OCI-LY1 (cell line): ENCODE measurements around the gene CRK.

Experiments
- H2AFZ ChIP-seq: fragments of 200-600 bp; sonication (generic), shearing (Covaris generic); 2 replicates; pipeline ENCODE4 v1.6.0; 2014; ENCODE audit warnings: antibody characterized with exemption, mild to moderate bottlenecking, low read length
- H3F3A ChIP-seq: fragments of 200-600 bp; sonication (generic), shearing (Covaris generic); 2 replicates; pipeline ENCODE4 v1.6.0; 2014; ENCODE audit warnings: mild to moderate bottlenecking, antibody characterized with exemption, low read length, moderate library complexity; ENCODE audit not compliant: insufficient read depth
- H3K27ac ChIP-seq: fragments of 200-600 bp; sonication (generic); 2 replicates; pipeline ENCODE4 v1.5.1; 2014; ENCODE audit warnings: low read length, mixed run types, mild to moderate bottlenecking, low read depth; ENCODE audit not compliant: poor library complexity, severe bottlenecking
- H3K27me3 ChIP-seq: fragments of 200-600 bp; sonication (generic); 2 replicates; pipeline ENCODE4 v1.6.0; 2014; ENCODE audit warnings: antibody characterized with exemption, mild to moderate bottlenecking, low read length, moderate library complexity; ENCODE audit not compliant: insufficient read depth
- H3K36me3 ChIP-seq: fragments of 200-600 bp; sonication (generic); 2 replicates; pipeline ENCODE4 v1.6.1; 2014; ENCODE audit warnings: mild to moderate bottlenecking, antibody characterized with exemption, low read length, moderate library complexity, mixed read lengths; ENCODE audit not compliant: insufficient read depth
- H3K4me1 ChIP-seq: fragments of 200-600 bp; sonication (generic); 2 replicates; pipeline ENCODE4 v1.5.1; 2014; ENCODE audit warnings: mild to moderate bottlenecking, low read length, moderate library complexity; ENCODE audit not compliant: insufficient read depth, severe bottlenecking
- H3K4me2 ChIP-seq: fragments of 200-600 bp; sonication (generic), shearing (Covaris generic); 2 replicates; pipeline ENCODE4 v1.6.1; 2014; ENCODE audit warnings: low read length
- H3K4me3 ChIP-seq: fragments of 200-600 bp; sonication (generic); 2 replicates; pipeline ENCODE4 v1.5.1; 2014; ENCODE audit warnings: low read length, low read depth, mild to moderate bottlenecking, mixed read lengths; ENCODE audit not compliant: poor library complexity, severe bottlenecking
- H3K79me2 ChIP-seq: fragments of 200-600 bp; shearing (Covaris generic); 2 replicates; pipeline ENCODE4 v1.6.1; 2016; ENCODE audit warnings: mixed run types, low read length, mixed read lengths; ENCODE audit not compliant: insufficient read depth
- H3K9ac ChIP-seq: fragments of 200-600 bp; sonication (generic), shearing (Covaris generic); 2 replicates; pipeline ENCODE4 v1.6.1; 2014; ENCODE audit warnings: mild to moderate bottlenecking, low read length, mixed read lengths
- H3K9me2 ChIP-seq: fragments of 200-600 bp; sonication (generic), shearing (Covaris generic); 2 replicates; pipeline ENCODE4 v1.6.1; 2014; ENCODE audit warnings: low read depth, mild to moderate bottlenecking, low read length, mixed read lengths
- H3K9me3 ChIP-seq: fragments of 200-600 bp; shearing (Covaris generic); 2 replicates; pipeline ENCODE4 v1.6.1; 2014; ENCODE audit warnings: low read length, mixed read lengths
- H4K20me1 ChIP-seq: fragments of 200-600 bp; sonication (generic), shearing (Covaris generic); 2 replicates; pipeline ENCODE4 v1.6.0; 2016; ENCODE audit warnings: mild to moderate bottlenecking, low read length; ENCODE audit not compliant: insufficient read depth
- CTCF ChIP-seq: fragments of 200-600 bp; sonication (generic), shearing (Covaris generic); IDR thresholded peaks from 2 replicates; pipeline ENCODE4 v1.5.1; 2017; ENCODE audit warnings: mild to moderate bottlenecking, antibody characterized with exemption, low read length, moderate library complexity, mixed read lengths
- EZH2 ChIP-seq: fragments of 200-600 bp; sonication (generic), shearing (Covaris generic); IDR thresholded peaks from 2 replicates; pipeline ENCODE4 v1.8.0; 2017; ENCODE audit warnings: borderline replicate concordance, mixed run types, mild to moderate bottlenecking, antibody characterized with exemption, low read length, moderate library complexity, mixed read lengths

CRK gene

DNA sequence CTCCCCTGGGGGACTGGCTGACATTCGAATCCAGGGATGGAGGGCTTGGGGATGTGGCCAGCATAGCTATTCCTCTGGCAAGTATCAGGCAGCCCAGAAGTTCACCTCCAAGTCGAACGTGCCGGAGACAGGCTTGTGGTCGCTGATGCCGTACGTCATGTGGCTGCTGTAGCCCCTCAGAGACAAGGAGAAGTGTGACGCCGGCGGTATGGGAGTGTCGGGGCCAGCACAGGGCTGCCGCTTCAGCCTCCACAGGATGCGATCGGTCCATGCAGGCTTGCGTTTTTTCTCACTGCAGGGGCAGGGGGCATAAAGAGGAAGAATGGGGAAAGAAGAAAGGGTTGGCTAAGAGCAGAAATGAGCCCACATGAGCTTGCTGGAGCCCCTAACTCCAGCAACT, 41.8 kb upstream of the CRK start:
- peaks cover 9% of the 10 kb centered on the region; the same call in 1 of the 2 replicates for H3K36me3 ChIP-seq
- H3K4me1 ChIP-seq: no peaks in the 10 kb centered on the region
- H4K20me1 ChIP-seq: no peaks in the 10 kb centered on the region
- H3K79me2 ChIP-seq: no peaks in the 10 kb centered on the region
- H3K27ac ChIP-seq: no peak overlapping the region
- no peak overlapping the region for H2AFZ ChIP-seq
- no peaks in the 10 kb centered on the region for H3F3A ChIP-seq
- no peaks in the 10 kb centered on the region for H3K9me2 ChIP-seq
- no peaks in the 10 kb centered on the region for H3K27me3 ChIP-seq
- H3K9ac ChIP-seq: no peak overlapping the region
- H3K4me3 ChIP-seq: no peak overlapping the region
- H3K4me2 ChIP-seq: no peak overlapping the region
- TF ChIP-seq CTCF: no peak
- no peak for TF ChIP-seq EZH2
- no peaks in the 10 kb centered on the region for H3K9me3 ChIP-seq

DNA sequence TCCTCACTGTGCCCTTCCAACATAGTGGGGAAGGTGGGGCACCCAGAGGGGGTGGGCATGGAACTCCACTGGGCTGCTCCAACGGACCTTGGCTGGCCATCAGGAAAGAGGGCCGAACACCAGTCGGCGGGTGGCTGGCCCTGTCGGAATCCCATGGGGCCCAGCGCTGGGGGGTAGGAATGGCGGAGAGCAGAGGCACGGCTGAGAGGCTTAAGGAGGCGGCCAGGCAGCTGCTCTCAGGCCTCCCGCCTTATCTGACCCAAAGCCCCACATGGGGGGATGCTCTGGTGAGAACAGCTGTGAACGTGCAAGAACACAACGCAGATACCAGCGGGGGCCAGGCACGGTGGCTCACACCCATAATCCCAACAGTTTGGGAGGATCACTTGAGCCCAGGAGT, 40.8 kb upstream of the CRK start:
- TF ChIP-seq EZH2 (no peak), CTCF (no peak)
- Histone ChIP-seq H3K9me2 (no peaks in the 10 kb centered on the region), H3K36me3 (peaks cover 9% of the 10 kb centered on the region; the same call in 1 of the 2 replicates), H3K79me2 (no peaks in the 10 kb centered on the region), H3K4me2 (no peak overlapping the region), H2AFZ (no peak overlapping the region), H3K4me3 (no peak overlapping the region), H3F3A (no peaks in the 10 kb centered on the region), H3K27ac (no peak overlapping the region), H4K20me1 (no peaks in the 10 kb centered on the region), H3K4me1 (peaks cover 5% of the 10 kb centered on the region), H3K9me3 (no peaks in the 10 kb centered on the region), H3K9ac (no peak overlapping the region), H3K27me3 (no peaks in the 10 kb centered on the region)

DNA sequence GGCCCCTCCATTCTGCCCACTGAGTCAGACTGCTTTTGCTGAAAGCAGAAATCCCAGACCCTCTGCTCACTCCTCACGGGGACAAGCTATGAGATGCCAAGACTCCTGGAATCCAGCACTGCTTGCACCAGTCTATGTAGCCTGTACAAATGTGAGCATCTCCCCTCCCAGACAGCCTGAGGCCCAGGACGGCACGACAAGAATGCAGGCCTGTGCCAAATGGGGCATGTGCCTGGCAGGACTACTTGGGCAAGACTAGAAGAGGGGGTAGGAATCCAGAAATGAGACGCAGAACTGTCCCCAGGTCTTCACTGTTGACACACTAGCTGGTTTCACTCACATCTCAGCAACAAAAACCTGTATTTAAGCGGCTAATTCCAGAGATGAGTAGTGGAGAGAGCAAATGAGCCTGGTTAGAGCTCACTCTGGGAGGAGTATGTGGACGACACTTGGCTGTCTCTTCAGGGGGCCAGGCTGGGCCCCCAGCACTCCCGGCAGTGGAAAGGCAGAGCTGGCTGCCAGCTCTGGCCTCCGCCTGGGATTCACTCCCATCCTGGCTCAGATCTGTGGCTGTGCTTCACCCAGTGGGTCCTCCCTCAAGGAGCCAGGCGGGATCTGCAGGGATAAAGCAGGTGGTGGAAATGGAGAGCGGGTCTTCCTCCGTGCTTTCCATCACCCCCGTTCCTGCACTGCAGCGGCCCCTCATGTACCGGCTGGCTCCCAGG, 39.4 kb upstream of the CRK start:
- Histone ChIP-seq H3K9me2 (no peaks in the 10 kb centered on the region), H3K27me3 (no peaks in the 10 kb centered on the region), H2AFZ (no peak overlapping the region), H3K4me3 (no peak overlapping the region), H3K4me1 (peaks cover 12% of the 10 kb centered on the region), H3K4me2 (no peak overlapping the region), H3F3A (no peaks in the 10 kb centered on the region), H3K27ac (no peak overlapping the region), H4K20me1 (no peaks in the 10 kb centered on the region), H3K79me2 (no peaks in the 10 kb centered on the region), H3K9me3 (no peaks in the 10 kb centered on the region), H3K9ac (no peak overlapping the region), H3K36me3 (peaks cover 9% of the 10 kb centered on the region; the same call in 1 of the 2 replicates)
- TF ChIP-seq EZH2: no peak
- no peak for TF ChIP-seq CTCF
